Measurements from ENCODE around the gene ARFIP1. TPM values are rescaled to one million over a fixed set of nuclear protein-coding genes. Genes with fewer than 3 reads are reported as not detected.

The ARFIP1 gene
- total RNA-seq, 1 donor from 2014 or later: 41.6 TPM

DNA sequence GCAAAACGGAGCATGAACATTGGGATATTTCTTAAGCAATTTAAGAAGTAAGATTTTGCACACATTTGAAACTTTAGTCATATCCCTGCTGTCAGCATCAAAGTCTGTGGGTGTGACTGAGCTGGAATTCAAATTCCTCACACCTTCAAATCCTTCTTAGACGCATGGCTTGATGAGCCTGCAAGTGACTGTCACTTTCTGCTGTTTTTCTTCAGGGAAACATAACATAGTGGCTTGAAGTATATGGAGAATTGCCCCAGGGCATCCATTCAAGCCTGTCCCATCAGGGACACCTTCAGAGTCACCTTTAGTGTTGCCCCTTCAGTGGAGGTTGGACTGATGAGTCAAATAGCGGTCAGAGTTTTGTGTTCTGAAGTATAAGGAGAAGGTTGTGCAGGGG lies 173.8 kb downstream of the ARFIP1 start:
- Mint-ChIP-seq H3K36me3 (ENCODE audit: low read depth, unreplicated experiment) (no peaks in the 10 kb centered on the region), H3K4me3 (ENCODE audit: unreplicated experiment) (no peak overlapping the region), H3K27ac (ENCODE audit: unreplicated experiment) (no peak overlapping the region), H3K4me1 (ENCODE audit: unreplicated experiment) (peaks cover 27% of the 10 kb centered on the region), H3K9me3 (ENCODE audit: unreplicated experiment) (no peaks in the 10 kb centered on the region), H3K27me3 (ENCODE audit: unreplicated experiment) (no peaks in the 10 kb centered on the region)
- TF ChIP-seq, protein P1, sequence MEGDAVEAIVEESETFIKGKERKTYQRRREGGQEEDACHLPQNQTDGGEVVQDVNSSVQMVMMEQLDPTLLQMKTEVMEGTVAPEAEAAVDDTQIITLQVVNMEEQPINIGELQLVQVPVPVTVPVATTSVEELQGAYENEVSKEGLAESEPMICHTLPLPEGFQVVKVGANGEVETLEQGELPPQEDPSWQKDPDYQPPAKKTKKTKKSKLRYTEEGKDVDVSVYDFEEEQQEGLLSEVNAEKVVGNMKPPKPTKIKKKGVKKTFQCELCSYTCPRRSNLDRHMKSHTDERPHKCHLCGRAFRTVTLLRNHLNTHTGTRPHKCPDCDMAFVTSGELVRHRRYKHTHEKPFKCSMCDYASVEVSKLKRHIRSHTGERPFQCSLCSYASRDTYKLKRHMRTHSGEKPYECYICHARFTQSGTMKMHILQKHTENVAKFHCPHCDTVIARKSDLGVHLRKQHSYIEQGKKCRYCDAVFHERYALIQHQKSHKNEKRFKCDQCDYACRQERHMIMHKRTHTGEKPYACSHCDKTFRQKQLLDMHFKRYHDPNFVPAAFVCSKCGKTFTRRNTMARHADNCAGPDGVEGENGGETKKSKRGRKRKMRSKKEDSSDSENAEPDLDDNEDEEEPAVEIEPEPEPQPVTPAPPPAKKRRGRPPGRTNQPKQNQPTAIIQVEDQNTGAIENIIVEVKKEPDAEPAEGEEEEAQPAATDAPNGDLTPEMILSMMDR (IDR thresholded peaks at IDR 0.05; ENCODE audit: unreplicated experiment): no peak
- DNase-seq (ENCODE audit: low spot score): no peak

DNA sequence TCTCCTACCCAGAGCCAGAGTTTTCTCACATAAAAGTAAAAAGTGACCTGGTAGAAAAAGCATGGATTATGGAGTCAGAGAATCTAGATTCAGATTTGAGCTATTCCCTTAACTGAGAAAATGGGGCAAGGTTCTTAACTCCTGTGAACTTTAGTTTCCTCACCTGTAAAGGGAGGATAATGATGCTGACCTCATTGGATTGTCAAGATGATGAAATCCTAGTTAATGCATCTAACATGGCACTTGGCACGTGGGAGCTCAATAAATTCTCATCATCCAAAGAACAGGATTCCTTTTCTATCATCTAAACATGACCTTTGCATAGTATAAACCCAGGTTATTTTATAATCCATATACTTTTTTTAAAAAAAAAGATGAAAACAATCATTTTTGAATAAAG lies 175.0 kb downstream of the ARFIP1 start:
- no peak for DNase-seq (ENCODE audit: low spot score)
- H3K27ac Mint-ChIP-seq (ENCODE audit: unreplicated experiment): no peak overlapping the region
- TF ChIP-seq, protein P1 (IDR thresholded peaks at IDR 0.05; ENCODE audit: unreplicated experiment): no peak
- no peaks in the 10 kb centered on the region for H3K36me3 Mint-ChIP-seq (ENCODE audit: low read depth, unreplicated experiment)
- no peaks in the 10 kb centered on the region for H3K9me3 Mint-ChIP-seq (ENCODE audit: unreplicated experiment)
- peaks cover 23% of the 10 kb centered on the region for H3K4me1 Mint-ChIP-seq (ENCODE audit: unreplicated experiment)
- H3K4me3 Mint-ChIP-seq (ENCODE audit: unreplicated experiment): no peak overlapping the region
- H3K27me3 Mint-ChIP-seq (ENCODE audit: unreplicated experiment): no peaks in the 10 kb centered on the region

DNA sequence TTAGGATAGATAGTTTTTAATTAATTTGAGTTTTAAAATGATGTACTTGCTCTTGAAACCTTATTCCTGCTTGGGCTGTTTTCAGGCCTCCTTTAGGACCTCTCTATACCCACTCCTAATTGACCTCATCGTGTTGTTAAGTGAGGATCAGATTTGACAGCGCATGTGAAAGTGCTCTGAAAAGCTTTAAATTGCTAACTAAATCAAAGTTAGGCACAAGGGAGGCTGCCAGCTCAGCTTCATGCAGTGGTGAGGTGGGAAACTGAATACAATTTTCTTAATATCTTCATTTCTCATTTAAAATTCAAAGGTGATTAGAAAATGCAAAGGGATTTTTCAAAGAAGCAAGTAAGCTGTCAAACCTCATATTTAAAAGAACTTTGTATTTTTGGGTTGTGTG lies 176.4 kb downstream of the ARFIP1 start:
- Mint-ChIP-seq H3K27ac (ENCODE audit: unreplicated experiment) (no peak overlapping the region), H3K36me3 (ENCODE audit: low read depth, unreplicated experiment) (no peaks in the 10 kb centered on the region), H3K27me3 (ENCODE audit: unreplicated experiment) (no peaks in the 10 kb centered on the region), H3K9me3 (ENCODE audit: unreplicated experiment) (no peaks in the 10 kb centered on the region), H3K4me1 (ENCODE audit: unreplicated experiment) (peaks cover 15% of the 10 kb centered on the region), H3K4me3 (ENCODE audit: unreplicated experiment) (no peak overlapping the region)
- no peak for DNase-seq (ENCODE audit: low spot score)
- TF ChIP-seq, protein P1 (IDR thresholded peaks at IDR 0.05; ENCODE audit: unreplicated experiment): no peak

DNA sequence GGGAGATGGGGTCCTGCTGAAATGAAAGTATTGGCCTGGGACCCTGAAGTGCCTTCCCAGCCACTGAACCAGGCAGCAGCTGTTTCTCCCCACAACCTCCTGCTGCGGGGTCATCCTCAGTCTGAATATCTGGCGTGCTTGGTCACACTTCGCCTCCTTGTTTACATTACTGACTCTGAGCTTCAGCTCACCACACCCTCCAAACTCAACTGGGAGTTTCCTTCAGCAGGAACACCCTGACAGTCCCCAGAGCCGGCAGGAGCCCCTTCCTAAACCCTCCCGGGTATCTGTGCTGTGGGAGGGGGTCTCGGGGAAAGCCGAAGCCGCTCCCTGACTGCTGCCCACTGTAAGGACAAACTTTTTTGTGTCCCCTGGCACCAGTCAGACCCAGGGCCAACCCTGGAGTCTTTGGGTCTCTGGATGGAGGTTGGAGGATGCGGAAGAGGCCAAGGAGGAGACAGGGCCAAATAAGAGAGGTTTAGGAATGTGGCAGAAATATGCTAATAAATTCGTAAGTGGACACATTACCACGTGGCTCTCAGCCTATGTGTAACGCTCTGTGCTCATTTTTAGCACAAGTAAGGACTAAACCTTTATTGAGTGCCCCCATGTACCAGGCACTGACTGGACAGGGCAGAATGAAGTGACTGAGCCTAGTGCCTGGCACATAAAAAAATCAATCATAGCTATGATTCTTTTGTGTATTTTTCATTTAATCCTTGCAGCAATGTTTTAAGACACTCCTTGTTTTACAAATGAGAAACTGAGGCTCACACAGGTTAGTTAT lies 177.1 kb downstream of the ARFIP1 start:
- TF ChIP-seq, protein P1 (IDR thresholded peaks at IDR 0.05; ENCODE audit: unreplicated experiment): no peak
- Mint-ChIP-seq H3K27ac (ENCODE audit: unreplicated experiment) (no peak overlapping the region), H3K4me3 (ENCODE audit: unreplicated experiment) (no peak overlapping the region), H3K4me1 (ENCODE audit: unreplicated experiment) (peaks cover 16% of the 10 kb centered on the region), H3K27me3 (ENCODE audit: unreplicated experiment) (no peaks in the 10 kb centered on the region), H3K9me3 (ENCODE audit: unreplicated experiment) (no peaks in the 10 kb centered on the region), H3K36me3 (ENCODE audit: low read depth, unreplicated experiment) (no peaks in the 10 kb centered on the region)
- no peak for DNase-seq (ENCODE audit: low spot score)

DNA sequence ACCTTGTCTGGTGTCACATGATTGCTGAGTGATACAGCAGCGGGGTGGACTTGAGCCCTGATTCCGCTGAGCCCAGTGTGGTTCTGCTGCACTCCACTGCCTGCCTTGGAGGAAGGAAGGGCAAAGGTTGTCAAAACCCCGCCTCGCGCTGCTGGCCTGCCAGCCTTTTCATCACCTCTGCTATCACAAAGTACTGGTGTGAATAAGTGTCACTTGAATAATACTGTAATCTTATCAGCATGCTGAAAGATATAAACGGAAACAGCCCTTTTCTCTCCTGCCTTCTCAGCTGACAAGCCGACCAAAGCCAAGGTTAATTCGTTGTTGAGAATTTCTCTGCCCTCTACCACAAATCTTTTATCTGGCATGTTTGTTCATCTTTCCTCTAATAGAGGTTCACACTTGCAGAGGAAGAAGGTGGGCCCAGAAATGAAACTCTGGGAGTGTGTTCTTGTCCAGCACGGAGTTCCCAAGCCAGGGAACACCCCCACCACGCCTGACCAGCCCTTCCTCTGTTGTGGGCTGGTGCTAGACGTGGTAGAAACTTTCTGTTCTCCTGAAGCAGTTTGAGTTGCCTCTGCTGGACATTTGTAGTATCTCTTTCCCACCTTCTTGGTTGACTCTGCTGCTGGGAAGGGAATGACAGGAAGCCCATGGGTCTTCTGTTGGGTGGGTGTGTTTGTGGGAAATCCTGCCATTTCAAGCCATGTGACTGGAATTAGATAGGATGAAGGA lies 177.8 kb downstream of the ARFIP1 start:
- Mint-ChIP-seq H3K4me3 (ENCODE audit: unreplicated experiment) (no peak overlapping the region), H3K27me3 (ENCODE audit: unreplicated experiment) (no peaks in the 10 kb centered on the region), H3K27ac (ENCODE audit: unreplicated experiment) (no peak overlapping the region), H3K4me1 (ENCODE audit: unreplicated experiment) (peaks cover 19% of the 10 kb centered on the region), H3K9me3 (ENCODE audit: unreplicated experiment) (no peaks in the 10 kb centered on the region), H3K36me3 (ENCODE audit: low read depth, unreplicated experiment) (no peaks in the 10 kb centered on the region)
- no peak for DNase-seq (ENCODE audit: low spot score)
- TF ChIP-seq, protein P1 (IDR thresholded peaks at IDR 0.05; ENCODE audit: unreplicated experiment): no peak
